ENCODE measurements around the gene SLC25A14. TPM values are rescaled to one million over a fixed set of nuclear protein-coding genes. Genes with fewer than 3 reads are reported as not detected.
"Not testable (repeated sequence)": the region's sequence is repeated elsewhere in the genome, so short reads cannot be mapped to it uniquely, and the experiment has no call there.

Gene SLC25A14
- total RNA-seq, 1 experiment from 2014 or later: 13.7 TPM

GRCh38 chrX:130330146-130330545 lies 9.6 kb upstream of the SLC25A14 start:
- no peak overlapping the region for H3K4me3 Mint-ChIP-seq (ENCODE audit: unreplicated experiment)
- ChIA-PET POLR2A (interaction anchor here (0.6 kb wide), 1 partner anchor 100 kb away, joined by 3 read pairs; no protein-coding TSS in a partner anchor), CTCF (interaction anchor here (0.6 to 2.4 kb wide), 11 partner anchors 8 to 1894 kb away, joined by 3 to 16 read pairs (median 3); no protein-coding TSS in a partner anchor)
- peak; percentile 25 for DNase-seq (ENCODE audit: unreplicated experiment)
- intact Hi-C loops (cut with micrococcal nuclease): loop anchor here (1.0 to 5.0 kb wide), 2 partner anchors 63 to 587 kb away; partner anchors contain the start of gene ZNF280C
- BruUV-seq (replicated peaks): no TSS peak
- H3K27ac Mint-ChIP-seq (ENCODE audit: low read depth, unreplicated experiment): no peak overlapping the region
- H3K9me3 Mint-ChIP-seq (ENCODE audit: unreplicated experiment): no peaks in the 10 kb centered on the region
- H3K36me3 Mint-ChIP-seq (ENCODE audit: insufficient read depth, unreplicated experiment): peaks cover 4% of the 10 kb centered on the region
- H3K27me3 Mint-ChIP-seq (ENCODE audit: insufficient read depth, unreplicated experiment): peaks cover 50% of the 10 kb centered on the region
- no peak for TF ChIP-seq CTCF (IDR thresholded peaks at IDR 0.05; ENCODE audit: unreplicated experiment)
- no peaks in the 10 kb centered on the region for H3K4me1 Mint-ChIP-seq (ENCODE audit: insufficient read depth, unreplicated experiment)

- Mint-ChIP-seq H3K27me3 (ENCODE audit: insufficient read depth, unreplicated experiment) (peaks cover 49% of the 10 kb centered on the region), H3K36me3 (ENCODE audit: insufficient read depth, unreplicated experiment) (peaks cover 4% of the 10 kb centered on the region), H3K27ac (ENCODE audit: low read depth, unreplicated experiment) (no peak overlapping the region), H3K9me3 (ENCODE audit: unreplicated experiment) (no peaks in the 10 kb centered on the region), H3K4me3 (ENCODE audit: unreplicated experiment) (no peak overlapping the region), H3K4me1 (ENCODE audit: insufficient read depth, unreplicated experiment) (no peaks in the 10 kb centered on the region)
- BruUV-seq (replicated peaks): no TSS peak
- DNase-seq (ENCODE audit: unreplicated experiment): peak; percentile 66
- CTCF ChIA-PET: interaction anchor here (0.6 to 2.4 kb wide), 12 partner anchors 8 to 1894 kb away, joined by 3 to 16 read pairs (median 3); no protein-coding TSS in a partner anchor
- POLR2A ChIA-PET: no interaction called here
- peak; percentile 51 for TF ChIP-seq CTCF (IDR thresholded peaks at IDR 0.05; ENCODE audit: unreplicated experiment)
- intact Hi-C loops (cut with micrococcal nuclease): loop anchor here (1.0 to 5.0 kb wide), 2 partner anchors 63 to 587 kb away; partner anchors contain the start of gene ZNF280C
These were observed 9.0 kb upstream of the SLC25A14 start for GRCh38 chrX:130330706-130331105.

- Mint-ChIP-seq H3K4me1 (ENCODE audit: insufficient read depth, unreplicated experiment) (peaks cover 6% of the 10 kb centered on the region), H3K27me3 (ENCODE audit: insufficient read depth, unreplicated experiment) (peaks cover 11% of the 10 kb centered on the region), H3K27ac (ENCODE audit: low read depth, unreplicated experiment) (no peak overlapping the region), H3K9me3 (ENCODE audit: unreplicated experiment) (no peaks in the 10 kb centered on the region), H3K4me3 (ENCODE audit: unreplicated experiment) (no peak overlapping the region), H3K36me3 (ENCODE audit: insufficient read depth, unreplicated experiment) (peaks cover 4% of the 10 kb centered on the region)
- no TSS peak for BruUV-seq (replicated peaks)
- intact Hi-C loops (cut with micrococcal nuclease): no loop called here
- TF ChIP-seq CTCF (IDR thresholded peaks at IDR 0.05; ENCODE audit: unreplicated experiment): no peak
- POLR2A ChIA-PET: no interaction called here
- no peak for DNase-seq (ENCODE audit: unreplicated experiment)
- CTCF ChIA-PET: interaction anchor here (1.2 kb wide), 1 partner anchor 41 kb away, joined by 7 read pairs; no protein-coding TSS in a partner anchor
These were observed 3.2 kb upstream of the SLC25A14 start for GRCh38 chrX:130336531-130336930.

GRCh38 chrX:130338869-130339268 lies 850 bp upstream of the SLC25A14 start:
- DNase-seq (ENCODE audit: unreplicated experiment); BruUV-seq (replicated peaks); H3K4me3 Mint-ChIP-seq (ENCODE audit: unreplicated experiment); intact Hi-C loops (cut with micrococcal nuclease); H3K27ac Mint-ChIP-seq (ENCODE audit: low read depth, unreplicated experiment); H3K9me3 Mint-ChIP-seq (ENCODE audit: unreplicated experiment); H3K4me1 Mint-ChIP-seq (ENCODE audit: insufficient read depth, unreplicated experiment); H3K36me3 Mint-ChIP-seq (ENCODE audit: insufficient read depth, unreplicated experiment): not testable (repeated sequence)
- H3K27me3 Mint-ChIP-seq (ENCODE audit: insufficient read depth, unreplicated experiment): peaks cover 23% of the 10 kb centered on the region
- ChIA-PET POLR2A (interaction anchor here (0.9 to 1.2 kb wide), 2 partner anchors 40 to 74 kb away, joined by 3 read pairs; no protein-coding TSS in a partner anchor), CTCF (interaction anchor here (0.6 to 0.8 kb wide), 2 partner anchors 9 to 577 kb away, joined by 3 read pairs; no protein-coding TSS in a partner anchor)
